ENCODE results near the gene SPRED2.
"Not testable (repeated sequence)": the region's sequence is repeated elsewhere in the genome, so short reads cannot be mapped to it uniquely, and the experiment has no call there.

Gene SPRED2

DNA sequence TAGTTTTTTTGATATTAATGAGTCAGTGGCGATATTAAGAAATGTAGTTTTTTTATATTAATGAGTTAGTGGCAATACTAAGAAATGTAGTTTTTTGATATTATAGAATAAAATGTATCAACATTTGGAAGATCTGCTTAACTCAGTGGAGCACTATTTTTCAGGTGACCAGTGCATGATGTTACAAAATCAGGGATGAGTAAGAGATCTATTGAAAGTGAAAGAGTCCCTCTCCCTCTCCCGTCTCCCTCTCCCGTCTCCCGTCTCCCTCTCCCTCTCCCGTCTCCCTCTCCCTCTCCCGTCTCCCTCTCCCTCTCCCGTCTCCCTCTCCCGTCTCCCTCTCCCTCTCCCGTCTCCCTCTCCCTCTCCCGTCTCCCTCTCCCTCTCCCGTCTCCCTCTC lies 94.5 kb downstream of the SPRED2 start:
- not testable (repeated sequence) for DNase-seq

DNA sequence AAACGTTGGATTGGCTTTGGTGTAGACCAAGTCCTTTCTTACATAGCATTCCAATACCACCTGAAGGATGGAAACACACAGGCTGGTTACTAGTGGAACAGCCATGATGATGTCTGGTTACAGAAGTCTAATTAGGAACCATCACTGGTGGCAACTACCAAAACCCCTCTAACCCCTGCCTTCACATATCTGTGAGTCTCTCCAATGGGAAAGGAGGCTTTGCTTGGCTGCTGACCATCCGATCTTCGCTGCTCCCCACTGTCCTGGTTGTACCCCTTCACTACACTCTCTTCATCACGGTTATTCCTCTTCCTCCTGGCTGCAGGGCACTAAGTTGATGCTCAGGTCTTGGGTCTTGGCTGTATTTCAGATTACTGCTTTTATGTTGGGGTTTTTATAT lies 97.7 kb downstream of the SPRED2 start:
- no peak for DNase-seq

DNA sequence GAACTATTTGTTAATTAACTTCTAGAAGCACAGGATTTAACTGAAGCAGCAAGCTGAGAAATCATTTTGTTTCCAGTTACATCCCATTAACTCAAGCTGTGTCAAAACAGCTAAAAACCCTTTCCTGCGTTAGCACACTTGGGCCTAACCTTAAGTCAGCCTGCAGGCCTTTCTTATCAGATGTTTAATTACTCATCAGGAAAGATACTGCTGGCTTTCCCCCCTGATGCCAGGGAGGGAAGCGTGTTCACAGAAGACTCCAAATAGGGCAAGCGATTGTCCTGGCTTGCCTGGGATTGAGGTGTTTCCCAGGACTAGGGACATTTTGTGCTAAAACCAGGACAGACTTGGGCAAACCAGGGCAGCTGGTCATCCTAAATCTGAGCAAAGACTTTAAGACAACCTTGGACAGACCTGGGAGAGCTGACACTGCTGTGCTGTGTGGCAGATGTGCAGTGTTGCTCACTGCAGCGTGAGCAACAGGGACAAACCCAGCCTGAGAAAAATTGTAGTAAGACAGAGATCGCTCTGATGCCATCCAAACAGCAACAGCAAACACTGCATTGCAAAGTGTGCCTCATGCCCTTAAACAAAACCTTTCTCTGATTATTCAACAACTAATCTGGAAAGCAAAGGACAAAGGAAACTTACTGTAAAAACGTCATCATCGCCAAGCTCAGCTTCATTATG lies 100.9 kb downstream of the SPRED2 start:
- DNase-seq: no peak

DNA sequence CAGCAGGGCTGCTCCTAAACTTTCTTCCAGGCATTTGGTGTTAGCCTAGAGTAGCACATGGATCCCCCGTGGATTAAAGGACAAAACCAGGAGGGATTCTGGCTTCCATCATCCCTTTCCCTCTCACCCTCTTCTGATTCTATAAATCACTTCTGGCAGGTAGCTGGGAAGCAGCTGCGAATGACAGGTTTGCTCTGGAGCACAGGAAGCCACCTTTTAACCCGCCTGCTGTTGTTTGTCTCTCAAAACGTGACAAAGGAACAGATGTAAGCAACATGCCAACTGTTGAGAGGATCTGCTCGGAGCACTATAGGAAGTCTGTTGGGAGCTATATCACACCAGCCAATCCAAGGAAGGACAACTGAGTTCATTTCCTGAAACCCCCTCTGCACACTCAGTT lies 102.9 kb downstream of the SPRED2 start:
- DNase-seq: no peak

DNA sequence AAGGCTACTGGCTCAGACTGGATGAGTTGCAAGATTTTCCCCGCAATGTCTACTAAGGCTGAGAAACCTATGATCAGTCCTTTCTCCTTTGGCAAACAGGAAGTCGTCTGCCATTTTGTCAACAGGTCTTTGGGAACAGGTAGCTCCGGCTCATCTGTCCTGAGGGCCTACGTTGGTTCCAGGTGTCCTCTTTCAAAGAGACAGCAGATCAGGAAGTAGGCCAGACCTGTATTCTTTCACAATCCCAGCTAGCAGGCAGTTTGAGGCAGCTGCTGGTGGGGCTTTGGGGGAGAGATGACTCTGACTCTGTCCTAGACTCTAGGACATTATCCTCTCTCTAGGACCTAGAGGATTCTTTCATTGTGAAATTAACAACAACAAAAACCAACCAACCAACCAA lies 106.1 kb downstream of the SPRED2 start:
- no peak for DNase-seq

DNA sequence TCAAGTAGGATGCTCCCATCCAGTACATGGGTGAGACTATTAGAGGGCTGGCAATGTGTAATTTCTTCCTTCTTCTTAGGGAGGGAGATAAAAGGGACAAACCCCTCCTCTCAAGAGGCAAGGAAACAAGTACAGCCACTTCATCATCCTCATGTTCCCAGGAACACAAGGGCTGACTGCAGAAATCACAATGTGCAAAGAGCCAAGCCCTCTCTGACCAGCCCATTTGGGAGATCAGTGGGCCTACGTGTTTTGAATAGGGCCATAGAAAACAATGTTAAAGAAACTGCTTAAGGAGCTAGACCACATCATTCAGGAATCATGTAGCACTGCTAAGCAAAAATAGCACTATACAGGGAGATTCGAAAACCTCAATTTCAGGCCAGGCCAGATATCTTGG lies 107.3 kb downstream of the SPRED2 start:
- DNase-seq: no peak

DNA sequence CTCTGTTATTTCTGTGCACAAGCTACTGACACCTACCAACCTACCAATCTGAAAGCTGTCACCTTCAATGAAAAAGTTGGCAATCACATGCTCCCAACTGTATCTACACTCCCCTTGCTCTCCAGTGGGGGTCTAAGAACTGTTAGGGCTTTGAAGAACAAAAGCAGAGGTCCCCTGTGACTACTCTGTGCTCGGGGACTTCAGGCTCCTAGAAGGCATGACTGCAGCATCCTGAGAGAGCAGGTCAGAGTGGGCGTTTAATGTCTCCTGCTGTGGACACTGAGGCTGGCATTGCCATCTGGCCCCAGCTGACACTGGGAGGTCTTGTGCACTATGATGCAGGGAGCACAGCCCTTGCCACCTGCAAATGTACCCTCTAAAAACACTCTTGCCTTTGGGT lies 111.5 kb downstream of the SPRED2 start:
- no peak for DNase-seq

DNA sequence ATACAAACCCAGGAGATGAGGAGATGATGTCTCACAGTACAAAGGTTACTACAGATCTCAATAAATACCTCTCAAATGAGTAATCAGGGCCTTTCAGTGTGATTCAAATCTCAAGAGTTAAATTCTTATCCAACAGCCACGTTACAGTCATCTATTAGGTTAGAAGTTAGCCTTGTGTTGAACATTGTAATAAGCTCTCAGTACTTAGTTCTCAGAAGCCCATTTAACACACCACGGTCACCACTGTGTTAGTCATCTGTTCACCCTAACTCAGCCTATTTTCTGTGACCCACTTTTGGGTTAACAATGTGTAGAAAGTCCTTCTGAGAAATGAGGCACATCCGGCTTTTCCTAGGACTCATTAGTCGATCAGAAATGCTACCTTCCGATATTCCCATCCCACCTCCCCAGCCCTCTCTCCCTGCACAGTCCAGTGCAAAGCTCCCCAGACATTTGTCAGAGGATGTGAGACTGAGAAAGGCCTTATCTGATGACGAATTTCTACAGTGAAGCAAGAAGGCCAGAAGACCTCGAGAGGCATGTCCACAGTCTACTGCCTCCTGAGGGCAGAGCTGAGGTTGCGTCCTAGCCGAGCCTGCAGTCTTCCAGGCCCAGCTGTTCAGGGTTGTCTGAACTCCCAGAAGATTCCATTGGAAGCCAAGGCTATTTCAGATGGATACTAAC lies 112.2 kb downstream of the SPRED2 start:
- no peak for DNase-seq

DNA sequence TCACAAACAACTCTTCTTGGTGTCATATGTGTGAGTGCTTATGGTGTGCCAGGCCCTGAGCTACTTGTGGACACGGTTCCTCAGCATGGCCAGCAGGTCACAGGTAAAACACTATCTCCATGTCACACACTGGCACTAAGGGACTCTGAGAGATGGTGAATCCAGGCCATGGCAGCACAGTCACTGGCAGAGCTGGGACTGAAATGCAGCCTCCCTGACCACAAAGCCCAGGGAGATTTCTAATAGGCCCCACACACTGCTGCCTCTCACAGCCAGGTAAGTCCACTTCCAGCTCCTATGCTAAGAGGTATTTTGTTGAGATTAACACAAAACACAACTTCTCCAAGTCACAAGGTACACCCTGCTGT lies 112.7 kb downstream of the SPRED2 start:
- DNase-seq: no peak

DNA sequence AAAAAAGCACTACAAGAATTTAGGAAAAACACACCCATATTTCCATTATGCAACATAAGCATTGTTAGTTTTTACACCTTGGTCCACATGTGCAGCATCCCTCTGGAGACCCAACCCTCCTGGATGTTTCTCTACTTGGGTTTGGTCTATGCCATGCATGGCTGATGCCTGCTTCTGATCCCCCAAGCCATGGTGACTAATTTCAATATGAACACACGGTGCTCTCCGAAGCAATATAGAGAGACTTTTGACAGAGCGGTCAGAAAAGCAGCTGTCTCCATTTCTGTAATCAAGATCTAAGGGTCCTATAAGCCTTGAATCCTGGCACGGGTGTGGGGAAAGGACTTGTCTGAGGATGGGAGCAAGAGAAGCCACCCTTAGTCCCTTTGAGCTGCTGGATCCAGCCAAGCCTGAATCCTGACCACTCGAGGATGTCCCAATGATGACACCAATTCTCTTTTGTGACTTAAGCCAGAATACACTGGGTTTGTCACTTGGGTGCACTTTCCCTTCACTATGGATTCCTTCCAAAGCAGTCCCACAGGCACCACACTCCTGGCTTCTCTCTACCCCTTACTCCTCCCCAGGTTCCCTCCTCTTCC lies 113.2 kb downstream of the SPRED2 start:
- DNase-seq: no peak

DNA sequence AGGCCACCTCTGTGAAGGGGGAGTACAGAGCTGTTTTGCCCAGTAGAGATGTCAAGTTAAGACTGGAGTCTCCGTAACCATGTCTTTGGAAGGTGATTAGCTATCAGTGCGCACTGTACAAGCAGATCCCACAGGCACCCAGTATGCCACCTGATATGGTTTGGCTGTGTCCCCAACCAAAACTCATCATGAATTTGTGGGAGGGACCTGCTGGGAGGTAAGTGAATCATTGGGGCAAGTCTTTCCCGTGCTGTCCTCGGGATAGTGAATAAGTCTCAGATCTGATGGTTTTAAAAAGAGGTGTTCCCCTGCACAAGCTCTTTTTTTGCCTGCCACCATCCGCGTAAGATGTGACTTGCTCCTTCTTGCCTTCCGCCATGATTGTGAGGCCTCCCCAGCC lies 114.6 kb downstream of the SPRED2 start:
- no peak for DNase-seq

DNA sequence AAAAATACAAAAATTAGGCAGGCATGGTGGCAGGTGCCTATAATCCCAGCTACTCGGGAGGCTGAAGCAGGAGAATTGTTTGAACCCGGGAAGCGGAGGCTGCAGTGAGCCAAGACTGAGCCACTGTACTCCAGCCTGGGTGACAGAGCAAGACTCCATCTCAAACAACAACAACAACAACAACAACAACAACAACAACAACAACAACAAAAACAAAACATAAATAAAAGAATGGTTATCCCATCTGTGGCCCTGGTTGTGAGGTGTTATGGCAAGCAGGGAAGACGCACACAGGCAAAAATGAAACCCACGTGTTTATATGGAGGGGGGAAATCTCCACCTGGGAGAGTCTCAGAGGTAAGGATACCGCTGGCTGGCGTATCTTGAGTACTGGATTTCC lies 115.0 kb downstream of the SPRED2 start:
- DNase-seq: not testable (repeated sequence)

DNA sequence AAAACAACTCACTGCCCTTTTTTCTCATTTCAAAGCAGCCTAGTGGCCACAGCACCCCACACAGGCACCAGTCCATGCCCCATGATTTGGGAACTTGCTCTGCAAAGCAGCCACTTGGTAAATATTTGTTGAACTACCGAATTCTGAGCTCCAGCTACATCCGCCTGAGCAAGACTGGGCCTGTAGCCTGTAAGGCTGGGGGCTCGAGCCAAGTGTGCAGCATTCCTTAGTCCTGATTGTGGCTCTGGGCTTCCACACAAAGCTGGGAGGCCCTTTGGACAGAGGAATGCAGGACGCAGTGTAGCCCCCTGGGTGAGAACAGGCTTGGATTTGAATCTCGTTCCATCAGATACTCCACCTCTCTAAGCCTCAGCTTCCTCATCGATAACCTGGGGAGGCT lies 116.3 kb downstream of the SPRED2 start:
- DNase-seq: peak; percentile 82

DNA sequence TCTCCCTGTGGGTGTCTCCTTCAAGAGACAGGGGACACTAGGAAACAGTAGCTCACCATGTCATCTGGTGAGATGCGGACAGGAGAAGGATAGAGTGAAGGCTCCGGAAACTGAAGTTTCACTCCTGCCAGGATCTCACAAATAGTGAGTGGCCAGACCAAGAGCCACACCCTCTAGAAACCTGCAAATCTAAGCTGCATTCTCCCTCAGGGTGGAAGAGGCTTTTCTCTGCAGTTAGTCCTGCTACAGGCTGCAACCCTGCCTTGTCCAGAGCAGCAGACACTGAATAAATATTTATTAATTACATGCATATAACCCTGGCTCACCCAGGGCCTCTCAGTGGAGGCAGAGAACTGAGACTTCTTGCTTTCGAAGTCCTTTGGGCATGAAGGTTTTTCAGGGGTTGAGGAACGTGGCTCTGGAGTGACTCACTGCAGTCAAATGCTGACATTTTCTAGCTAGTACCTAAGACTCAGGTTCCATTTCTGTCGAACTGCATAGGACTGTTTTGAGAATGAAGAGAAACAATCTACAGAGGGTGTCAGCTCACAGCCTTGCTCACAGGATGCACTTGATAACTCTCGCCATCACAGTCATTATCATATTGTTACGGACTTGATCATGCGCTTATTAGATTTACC lies 117.5 kb downstream of the SPRED2 start:
- no peak for DNase-seq

DNA sequence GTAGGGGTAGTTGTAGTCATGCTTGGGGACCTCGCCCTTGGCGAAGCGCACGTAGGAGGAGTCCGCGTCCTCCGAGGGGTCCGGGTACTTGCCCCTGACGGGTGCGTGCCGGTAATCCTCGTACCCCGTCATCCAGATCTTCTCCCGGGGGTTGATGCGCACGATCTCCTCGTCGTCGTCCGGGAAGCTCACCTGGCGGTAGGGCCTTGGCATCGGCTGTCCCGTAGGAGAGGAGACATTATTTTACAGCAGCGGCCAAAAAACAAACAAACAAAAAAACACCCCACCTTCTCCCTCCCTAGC lies 118.5 kb downstream of the SPRED2 start:
- DNase-seq: no peak

DNA sequence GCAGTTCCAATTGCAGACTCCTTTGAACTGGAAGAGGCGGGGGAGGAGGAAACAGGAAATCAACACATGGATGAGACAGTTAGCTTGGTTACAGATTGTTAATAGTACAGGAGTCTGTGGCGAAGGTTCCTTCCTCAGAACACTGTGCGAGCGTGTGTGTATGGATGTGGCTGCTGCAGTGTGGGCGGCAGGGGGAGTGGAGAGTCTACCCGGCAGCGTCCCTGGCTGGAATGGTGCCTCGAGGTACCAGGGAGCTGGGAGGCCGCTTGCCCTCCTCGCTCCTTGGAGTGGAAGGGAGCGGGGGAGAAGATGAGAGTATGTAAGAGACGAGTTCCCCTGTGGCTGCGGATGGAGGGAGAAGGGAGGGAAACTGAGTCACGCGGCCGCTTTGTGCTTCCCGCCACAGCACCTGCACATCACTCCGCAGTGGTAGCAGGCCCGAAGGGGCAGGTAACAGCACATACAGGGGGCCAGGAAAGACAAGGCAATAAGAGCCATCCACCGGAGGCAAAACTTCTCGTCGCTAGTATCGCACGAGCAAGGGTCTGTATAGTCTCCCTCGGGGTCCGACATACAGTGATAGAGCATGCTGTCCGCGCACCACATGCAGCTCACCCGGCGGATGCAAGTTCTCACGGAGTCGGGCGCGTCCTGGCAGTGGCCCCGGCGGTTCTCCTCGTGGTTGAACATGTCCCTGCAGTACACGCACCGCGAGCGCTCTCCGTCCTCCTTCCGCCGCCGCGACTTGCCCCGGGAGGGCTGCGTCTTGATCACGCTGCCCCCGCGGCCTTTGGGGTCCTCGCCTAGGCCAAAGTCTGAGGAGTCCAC lies 119.1 kb downstream of the SPRED2 start:
- DNase-seq: no peak

DNA sequence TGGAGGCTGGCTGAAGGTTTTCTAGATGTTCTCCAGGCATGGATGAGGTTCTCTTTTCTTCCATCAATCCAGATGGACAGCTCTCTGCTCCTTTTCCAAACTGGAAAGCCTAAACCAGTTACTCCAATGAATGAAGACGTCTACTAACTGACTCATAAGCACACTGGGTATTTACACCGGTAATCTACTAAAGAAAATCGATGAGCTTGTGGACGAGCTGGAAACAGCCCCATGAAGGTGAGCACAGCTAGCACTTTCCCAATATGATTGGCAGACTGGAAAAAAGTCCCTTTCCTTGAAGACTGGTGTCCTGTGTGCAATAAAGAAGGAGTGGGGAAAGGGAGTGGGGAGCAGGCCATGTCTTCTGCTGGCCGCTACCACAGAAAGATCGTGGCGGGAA lies 120.8 kb downstream of the SPRED2 start:
- DNase-seq: no peak

DNA sequence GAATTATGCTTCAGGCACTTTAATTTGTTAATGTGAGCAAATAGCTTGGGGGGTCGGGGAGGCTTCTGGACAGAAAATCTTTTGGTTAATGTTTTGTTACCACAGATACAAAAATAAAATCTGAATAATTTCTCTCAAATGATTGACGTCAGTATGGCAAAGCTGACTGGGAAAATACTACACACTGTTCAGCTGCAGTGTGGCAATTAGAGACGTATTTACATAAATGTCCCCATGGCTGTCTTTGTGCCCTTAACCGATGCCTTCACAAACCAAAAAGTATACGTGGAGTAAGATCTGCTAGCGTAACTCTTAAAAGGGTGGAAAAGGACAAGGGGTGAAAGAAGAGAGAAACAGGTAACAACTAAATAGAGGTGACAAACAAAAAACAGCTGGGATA lies 121.3 kb downstream of the SPRED2 start:
- no peak for DNase-seq

DNA sequence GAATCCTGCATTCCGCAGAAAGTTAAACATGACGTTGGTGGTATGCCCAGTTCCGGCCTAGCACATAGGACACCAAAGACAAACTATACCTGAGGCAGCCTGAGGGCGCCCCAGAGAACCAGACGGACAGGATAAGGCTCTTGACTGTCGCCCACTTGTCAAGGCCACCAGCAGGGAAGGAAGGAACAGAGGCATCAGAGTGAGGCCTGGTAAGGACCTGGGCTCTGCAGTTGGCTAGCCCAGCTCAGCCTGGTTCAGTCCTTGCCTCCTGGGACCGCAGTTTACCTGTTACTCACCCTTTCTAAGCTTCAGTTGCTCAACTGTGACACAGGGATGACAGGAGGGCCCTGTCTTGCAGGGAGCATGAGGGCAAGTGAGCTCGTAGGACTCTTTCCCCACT lies 122.7 kb downstream of the SPRED2 start:
- DNase-seq: no peak

DNA sequence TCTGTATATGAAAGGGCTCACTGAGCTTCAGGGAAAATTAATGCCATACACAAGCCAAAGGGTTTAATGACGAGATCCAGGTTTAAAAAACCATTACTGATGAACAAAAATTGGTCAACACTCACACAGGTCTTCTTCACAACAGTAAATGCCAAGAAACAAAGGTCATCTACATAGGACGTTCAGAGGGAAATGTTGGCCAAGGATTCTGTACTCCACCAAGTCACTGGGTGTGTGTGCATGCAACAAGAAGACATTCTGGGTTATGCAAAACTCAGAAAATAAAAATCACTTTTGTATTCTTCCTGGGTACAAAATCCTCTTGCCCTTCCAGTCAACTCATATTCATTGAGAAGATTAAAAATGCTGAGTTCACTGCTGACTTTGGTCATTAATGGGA lies 126.5 kb downstream of the SPRED2 start:
- no peak for DNase-seq

DNA sequence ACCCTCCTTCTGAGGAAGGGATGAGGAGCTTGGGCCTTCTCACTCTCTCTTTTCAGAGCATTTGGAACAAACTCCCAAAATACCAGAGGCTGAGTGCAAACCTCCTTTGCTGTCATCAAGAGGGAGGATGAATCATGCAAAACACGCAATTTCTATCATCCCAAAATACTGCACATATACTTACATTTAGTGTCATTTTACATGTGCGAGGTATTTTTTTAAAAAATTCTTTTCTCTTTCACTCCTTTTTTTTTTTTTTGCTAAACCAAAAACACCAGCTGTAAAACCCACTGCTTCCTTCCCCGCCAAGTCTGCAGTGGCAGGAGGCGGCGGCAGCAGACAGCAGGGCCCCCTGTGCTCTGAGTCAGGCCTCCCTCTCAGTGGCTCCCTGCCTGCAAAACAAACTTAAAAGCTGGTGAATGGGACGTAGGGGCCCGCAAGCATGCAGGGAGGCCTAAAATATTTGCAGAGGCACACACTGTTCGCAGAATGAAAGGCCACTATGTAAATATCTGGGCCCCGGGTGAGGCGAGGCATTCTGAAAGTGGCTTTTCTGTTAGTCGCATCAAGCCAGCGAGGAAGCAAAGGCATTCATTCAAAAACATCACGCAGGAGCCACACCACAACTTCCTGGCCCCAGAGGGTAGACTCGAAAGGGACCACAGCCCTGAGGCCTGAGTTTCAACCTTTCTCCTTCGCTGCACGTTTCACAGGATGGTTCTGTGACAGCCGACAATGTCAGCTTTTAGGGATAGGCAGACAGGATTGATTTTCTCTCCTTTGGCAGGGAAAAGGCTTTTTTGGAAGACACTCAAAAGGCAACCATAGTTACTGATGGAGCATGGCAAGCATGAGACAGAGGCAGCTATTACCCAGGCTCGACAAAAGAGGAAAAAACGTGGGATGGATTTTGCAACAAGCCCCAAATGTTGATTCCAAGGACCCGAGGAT lies 131.4 kb downstream of the SPRED2 start:
- DNase-seq: peak; percentile 83

DNA sequence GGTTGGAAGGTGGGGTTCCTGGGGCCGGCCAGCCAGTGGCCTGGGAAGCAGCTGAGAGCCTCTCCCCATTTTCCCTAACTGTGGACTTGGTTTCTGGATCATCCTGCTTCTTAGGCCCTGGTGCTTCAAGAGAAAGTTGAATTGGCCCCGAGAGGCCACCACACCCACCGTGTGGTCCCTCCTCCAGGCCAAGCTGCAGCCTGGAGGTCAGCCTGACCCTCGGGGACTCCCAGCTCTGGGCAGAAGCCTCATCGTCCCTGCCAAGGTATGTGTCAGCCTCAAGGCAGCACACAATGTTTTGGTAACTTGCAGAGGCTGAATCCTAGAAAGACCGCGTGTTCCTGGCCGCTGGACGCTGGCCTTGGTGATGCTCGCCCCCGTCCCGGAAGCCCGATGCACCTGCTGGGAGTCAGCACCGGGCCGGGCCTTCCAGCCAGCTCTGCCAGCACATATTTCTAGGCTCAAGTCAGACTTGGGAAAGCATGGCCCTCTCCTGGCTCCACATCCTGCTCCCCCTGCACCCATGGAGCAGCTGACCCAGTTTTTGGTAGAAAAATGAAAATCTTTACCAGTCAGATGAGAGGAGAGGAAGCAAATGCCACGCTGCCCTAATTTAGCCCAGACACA lies 132.2 kb downstream of the SPRED2 start:
- peak; percentile 89 for DNase-seq

All from femur (tissue), 1 donor.